HepG2 (cell line): ENCODE measurements around the gene DRAP1. TPM values are rescaled to one million over a fixed set of nuclear protein-coding genes. Genes with fewer than 3 reads are reported as not detected.

ENCODE experiments used
- ATAC-seq: fragments of 200-7000 bp; cut with Tn5 transposase; 3 replicates; pipeline ENCODE4 v1.9.1; 2020; ENCODE audit warnings: mild to moderate bottlenecking, moderate library complexity
- BruUV-seq: library from RNA; stranded (reverse); fragments of 400-500 nt; replicated peaks from 2 replicates; lab custom pipeline; 2021; lab: Mats Ljungman, UMichigan
- CTCF ChIA-PET: fragments of 300-600 bp; formaldehyde crosslinking; extraction: SDS; loops from one replicate; lab custom pipeline; 2021; ENCODE audit warnings: low total read pairs, inconsistent platforms, low intra/inter-chr PET ratio; lab: Yijun Ruan, JAX
- POLR2A ChIA-PET: fragments of 350-600 bp; sonication (Branson Sonifier 250); formaldehyde crosslinking; loops from one replicate; lab custom pipeline; 2020; ENCODE audit warnings: antibody characterized with exemption, inconsistent platforms; lab: Yijun Ruan, JAX
- DNase-seq: peaks from one replicate; pipeline ENCODE4 v3.0.0-alpha.2; 2015; ENCODE audit warnings: low spot score
- FAIRE-seq: peaks from 3 replicates; lab custom pipeline; 2011; peaks lifted over from hg19 to GRCh38; lab: Jason Lieb, UNC
- H2AFZ ChIP-seq: one replicate; pipeline ENCODE4 v1.6.1; 2011; ENCODE audit warnings: low read length, inconsistent platforms
- H3K27ac ChIP-seq: fragments of 300-600 bp; 3 replicates; pipeline ENCODE4 v1.8.0; 2011; ENCODE audit warnings: mixed run types, mild to moderate bottlenecking, mixed read lengths, low read length, inconsistent platforms; ENCODE audit not compliant: insufficient read depth; ENCODE audit errors: extremely low read length
- H3K27me3 ChIP-seq, 2 experiments: fragments of 200-600 bp in 1 of 2; 2 replicates in 1 of 2; 3 replicates in 1 of 2; pipeline versions ENCODE4 v1.6.0 to v1.8.0; 2011; ENCODE audit warnings: low read length in 2 of 2, mild to moderate bottlenecking in 2 of 2, moderate library complexity in 2 of 2, inconsistent platforms in 1 of 2; ENCODE audit not compliant: insufficient read depth in 2 of 2, control insufficient read depth in 1 of 2
- H3K36me3 ChIP-seq, 2 experiments: fragments of 200-600 bp in 1 of 2; replicated peaks in 1 of 2; 2 replicates in 1 of 2; 3 replicates in 1 of 2; pipeline versions ENCODE4 v1.5.1 to v1.8.0; 2011; ENCODE audit warnings: low read length in 2 of 2, inconsistent platforms in 1 of 2; ENCODE audit not compliant: insufficient read depth in 2 of 2, control insufficient read depth in 1 of 2
- H3K4me1 ChIP-seq: 2 replicates; pipeline ENCODE4 v1.5.1; 2012; ENCODE audit warnings: low read length, inconsistent platforms; ENCODE audit not compliant: insufficient read depth
- H3K4me2 ChIP-seq: 2 replicates; pipeline ENCODE4 v1.6.0; 2011; ENCODE audit warnings: low read depth, low read length, inconsistent platforms
- H3K4me3 ChIP-seq, 3 experiments: fragments of 200-600 bp in 1 of 3; sonication (generic), shearing (Covaris generic) in 1 of 3; replicated peaks in 1 of 3; 2 replicates each; pipeline ENCODE4 v1.5.1; 2011 to 2016; ENCODE audit warnings: low read length in 3 of 3, inconsistent platforms in 2 of 3, low read depth in 2 of 3, mild to moderate bottlenecking in 2 of 3, control low read depth in 1 of 3, mixed read lengths in 1 of 3; ENCODE audit not compliant: insufficient read depth in 1 of 3
- H3K79me2 ChIP-seq: one replicate; pipeline ENCODE4 v1.6.1; 2011; ENCODE audit warnings: low read length, inconsistent platforms; ENCODE audit not compliant: insufficient read depth
- H3K9ac ChIP-seq: 2 replicates; pipeline ENCODE4 v1.6.0; 2011; ENCODE audit warnings: mild to moderate bottlenecking, low read depth, low read length, inconsistent platforms; ENCODE audit not compliant: insufficient read depth
- H3K9me3 ChIP-seq: 2 replicates; pipeline ENCODE4 v1.5.1; 2012; ENCODE audit warnings: mild to moderate bottlenecking, low read length
- H4K20me1 ChIP-seq: 2 replicates; pipeline ENCODE4 v1.6.0; 2011; ENCODE audit warnings: inconsistent platforms, mild to moderate bottlenecking, low read length, moderate library complexity; ENCODE audit not compliant: insufficient read depth
- EZH2 ChIP-seq: conservative IDR thresholded peaks from 2 replicates; pipeline ENCODE4 v1.6.1; 2012; ENCODE audit warnings: mild to moderate bottlenecking, low read depth, low read length, moderate library complexity
- FLYWCH1 ChIP-seq: sonication (generic); formaldehyde crosslinking; IDR thresholded peaks from 2 replicates; pipeline ENCODE4 v1.8.1; 2023; ENCODE audit warnings: mild to moderate bottlenecking, missing genetic modification reagents
- GFI1 ChIP-seq: sonication (generic); formaldehyde crosslinking; IDR thresholded peaks from 2 replicates; pipeline ENCODE4 v1.5.0; 2020; ENCODE audit warnings: missing genetic modification reagents, mild to moderate bottlenecking, borderline replicate concordance
- PAX8 ChIP-seq: sonication (generic); formaldehyde crosslinking; IDR thresholded peaks from 2 replicates; pipeline ENCODE4 v1.8.0; 2022; ENCODE audit warnings: mild to moderate bottlenecking, missing genetic modification reagents, borderline replicate concordance
- SALL2 ChIP-seq: sonication (generic); formaldehyde crosslinking; IDR thresholded peaks from 2 replicates; pipeline ENCODE4 v1.8.1; 2023; ENCODE audit warnings: mild to moderate bottlenecking, missing genetic modification reagents, inconsistent platforms
- ZNF225 ChIP-seq: sonication (generic); formaldehyde crosslinking; IDR thresholded peaks from 2 replicates; pipeline ENCODE4 v1.4.0; 2020; ENCODE audit warnings: mild to moderate bottlenecking, missing genetic modification reagents
- ZNF33A ChIP-seq: sonication (generic); formaldehyde crosslinking; IDR thresholded peaks from 2 replicates; pipeline ENCODE4 v1.5.1; 2020; ENCODE audit warnings: missing genetic modification reagents, mild to moderate bottlenecking, moderate library complexity, borderline replicate concordance
- ZNF362 ChIP-seq: sonication (generic); formaldehyde crosslinking; IDR thresholded peaks from 2 replicates; pipeline ENCODE4 v1.4.0; 2020; ENCODE audit warnings: missing genetic modification reagents, mild to moderate bottlenecking, borderline replicate concordance
- ZNF383 ChIP-seq: sonication (generic); formaldehyde crosslinking; IDR thresholded peaks from 2 replicates; pipeline ENCODE4 v1.4.0; 2020; ENCODE audit warnings: missing genetic modification reagents, mild to moderate bottlenecking, borderline replicate concordance
- ZNF503 ChIP-seq: sonication (generic); formaldehyde crosslinking; IDR thresholded peaks from 2 replicates; pipeline ENCODE4 v1.4.0; 2020; ENCODE audit warnings: missing genetic modification reagents
- WGBS: methylation state at CpG from one replicate; pipeline ENCODE4 v1.1.6; 2017; ENCODE audit warnings: low lambda C conversion rate; 5-methylcytosine and 5-hydroxymethylcytosine counted together
- in situ Hi-C: cut with HindIII; loops from 2 replicates; pipeline ENCODE4 v1.10.0; 2017; ENCODE audit warnings: low pct_unique_long_range_greater_than_20kb; ENCODE audit not compliant: extremely low pct_ligation_motif_present
- intact Hi-C: fragments of 100-400 bp; cut with micrococcal nuclease; formaldehyde crosslinking; loops from one replicate; pipeline ENCODE4 v1.10.0; 2022; ENCODE audit not compliant: unreplicated experiment
- polyA plus RNA-seq, 8 experiments: library from polyadenylated mRNA; depleted of rRNA in 3 of 8; stranded (reverse) in 7 of 8; unstranded in 1 of 8; fragments of >200 nt; fragmentation: Illumina TruSeq in 4 of 8; extraction: Trizol in 4 of 8; gene quantifications; 2 replicates each; pipeline versions ENCODE4 v1.2.1 to v1.2.3, GENCODE V29; 2011 to 2016; ENCODE audit warnings: low read depth in 4 of 8, missing spikeins in 1 of 8, mixed read lengths in 1 of 8; ENCODE audit not compliant: insufficient read depth in 1 of 8
- total RNA-seq, 5 experiments: library from RNA; depleted of rRNA; stranded (reverse); fragments of >200 nt; fragmentation: Illumina TruSeq; extraction: Trizol; gene quantifications; 2 replicates each; pipeline ENCODE4 v1.2.3, GENCODE V29; 2016; ENCODE audit warnings: low read depth in 1 of 5

The DRAP1 gene
- total and polyA plus RNA-seq, 2 of the 13 experiments (the other 11 are each of a cell fraction or from before 2014, with no cell fraction given): 46.8 to 52.3 TPM

GRCh38 chr11:65916391-65916790 lies 2.8 kb upstream of the DRAP1 start:
- peak overlapping the region; percentile 73 for H3K4me2 ChIP-seq
- H3K36me3 ChIP-seq: no peaks in the 10 kb centered on the region; a peak in 1 of 5 replicates
- H4K20me1 ChIP-seq: no peaks in the 10 kb centered on the region
- TF ChIP-seq ZNF225 (CRISPR knock-in tag): no peak
- no peak for TF ChIP-seq FLYWCH1 (CRISPR knock-in tag)
- no peak for TF ChIP-seq ZNF362 (CRISPR knock-in tag)
- no peak for TF ChIP-seq GFI1 (CRISPR knock-in tag)
- TF ChIP-seq ZNF33A (CRISPR knock-in tag): no peak
- no peak for TF ChIP-seq PAX8 (CRISPR knock-in tag)
- no peak for TF ChIP-seq ZNF383 (CRISPR knock-in tag)
- TF ChIP-seq EZH2: no peak
- no peak for TF ChIP-seq ZNF503 (CRISPR knock-in tag)
- TF ChIP-seq SALL2 (CRISPR knock-in tag): no peak
- TF ChIP-seq, all 625 proteins: peak for 0
- CTCF ChIA-PET: no interaction called here
- no peak overlapping the region for H3K4me3 ChIP-seq
- no peak for DNase-seq
- intact Hi-C loops (no loop called here), in situ Hi-C loops (no loop called here)
- H3K27me3 ChIP-seq: peaks cover 0 to 2% of the 10 kb centered on the region in 2 experiments; a peak in 1 of 5 replicates
- no peak for ATAC-seq
- no peak overlapping the region; the same call in 1 of the 2 replicates for H3K9ac ChIP-seq
- POLR2A ChIA-PET: interaction anchor here (1.4 to 5.0 kb wide), 5 partner anchors 13 to 57 kb away, joined by 5 to 59 read pairs (median 12); partner anchors contain the start of genes CCDC85B, FIBP, FOSL1 and MUS81
- no peak overlapping the region for H2AFZ ChIP-seq
- H3K27ac ChIP-seq: no peak overlapping the region
- peaks cover 11% of the 10 kb centered on the region for H3K79me2 ChIP-seq
- FAIRE-seq: no peak
- WGBS: 53% methylated on average over 5 of the region's 7 CpGs
- no peaks in the 10 kb centered on the region for H3K9me3 ChIP-seq
- no TSS peak for BruUV-seq
- peaks cover 65% of the 10 kb centered on the region for H3K4me1 ChIP-seq
